Activated CD4-positive, alpha-beta T cell treated with anti-CD3 and anti-CD28 coated beads, Interleukin-2, amount 50 U/mL, for 4 hours (primary cell): ENCODE results near the gene CWC27.
"Not testable (repeated sequence)": the region's sequence is repeated elsewhere in the genome, so short reads cannot be mapped to it uniquely, and the experiment has no call there.

Experiments
- DNase-seq, 2 experiments: peaks; one replicate each; pipeline ENCODE4 v3.0.0-alpha.2; 2020

The CWC27 gene

DNA sequence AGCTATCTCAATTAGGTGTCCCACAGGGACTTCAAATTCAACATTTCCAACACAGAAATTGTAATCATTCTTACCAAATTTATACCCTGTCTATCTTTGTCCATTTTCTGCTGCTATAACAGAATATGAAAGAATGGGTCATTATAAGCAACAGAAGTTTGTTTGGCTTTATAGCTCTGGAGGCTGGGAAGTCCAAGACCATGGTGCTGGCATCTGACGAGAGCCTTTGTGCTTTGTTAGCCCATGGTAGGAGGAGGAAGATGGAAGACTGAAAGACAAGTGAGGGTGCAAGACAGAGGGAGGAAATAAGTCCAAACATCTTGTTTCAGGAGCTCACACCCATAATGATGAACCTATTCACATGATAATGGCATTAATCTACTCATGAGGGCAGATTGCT lies 72.2 kb downstream of the CWC27 start:
- no peak for DNase-seq

GRCh38 chr5:64853777-64854176 lies 85.0 kb downstream of the CWC27 start:
- DNase-seq = no peak

DNA sequence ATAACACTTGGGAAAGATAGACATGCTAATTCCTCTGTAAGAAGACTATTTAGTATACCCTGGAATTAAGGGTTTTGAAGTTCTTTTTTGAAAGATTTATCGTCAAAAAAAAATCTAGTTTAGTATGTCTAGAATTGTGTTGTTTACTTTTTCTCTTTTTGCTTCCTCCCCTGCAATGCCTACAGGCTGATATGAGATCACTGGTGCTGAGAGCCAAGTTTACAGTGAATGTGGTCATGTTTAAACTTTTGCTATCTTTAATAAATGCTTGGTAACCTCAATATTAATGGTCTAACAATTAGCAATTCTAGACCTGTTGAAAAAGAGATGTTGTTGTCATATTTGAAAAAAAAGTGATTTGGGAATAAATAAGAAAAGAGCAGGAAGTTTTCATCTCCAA lies 86.1 kb downstream of the CWC27 start:
- DNase-seq = no peak

DNA sequence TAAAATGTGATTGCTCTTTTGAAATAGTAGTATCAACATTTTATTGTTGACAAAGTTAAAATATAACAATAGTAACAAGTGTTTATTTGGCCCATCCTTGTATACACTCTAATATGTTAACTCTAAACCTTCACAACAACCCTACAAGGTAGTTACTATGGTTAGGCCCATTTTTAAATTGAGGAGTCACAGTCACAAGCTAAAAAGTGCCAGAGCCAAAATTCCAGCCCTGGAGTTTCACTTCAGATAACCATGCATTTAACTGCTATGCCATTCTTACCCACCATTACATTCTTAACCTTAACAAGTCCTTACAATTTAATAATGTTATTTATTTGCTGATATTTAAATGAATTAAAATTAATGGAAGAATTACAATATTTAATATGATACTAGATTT lies 91.2 kb downstream of the CWC27 start:
- DNase-seq = no peak

DNA sequence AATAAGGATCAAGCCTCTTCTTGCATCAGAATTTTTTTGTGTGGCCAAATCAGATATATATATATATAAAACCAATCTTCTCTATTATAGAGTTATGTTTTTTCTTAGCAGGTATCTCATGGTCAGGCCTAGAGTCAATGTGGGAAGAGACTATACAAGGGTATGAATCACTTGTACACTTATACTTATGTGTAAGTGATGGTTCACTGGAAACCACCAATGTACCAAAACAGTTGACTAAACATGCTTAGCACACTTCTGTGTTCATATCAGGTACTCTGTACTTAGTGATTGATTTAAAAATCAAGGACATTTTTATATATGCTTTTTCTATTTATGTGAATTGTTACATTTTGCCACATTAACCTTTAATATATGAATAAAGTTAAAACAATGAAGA lies 92.6 kb downstream of the CWC27 start:
- no peak for DNase-seq

DNA sequence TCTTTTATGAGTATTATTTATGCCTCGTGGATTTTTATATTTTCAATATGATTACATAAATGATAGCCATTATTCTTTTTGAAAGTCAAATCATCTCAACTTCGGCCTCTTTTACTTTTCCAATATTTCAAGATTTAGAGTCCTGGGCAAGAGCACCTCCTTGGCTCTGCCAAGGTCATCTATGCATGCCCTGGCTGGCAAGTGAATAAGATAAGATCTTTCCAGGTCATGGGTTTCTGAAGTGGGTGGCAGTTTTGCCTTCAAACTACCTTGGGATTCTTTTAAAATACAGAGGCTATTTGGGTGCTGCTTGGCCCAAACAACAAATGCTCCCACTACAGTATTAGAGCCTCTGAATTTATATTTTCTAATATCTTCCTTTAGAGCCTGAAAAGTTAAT lies 95.4 kb downstream of the CWC27 start:
- DNase-seq = no peak

DNA sequence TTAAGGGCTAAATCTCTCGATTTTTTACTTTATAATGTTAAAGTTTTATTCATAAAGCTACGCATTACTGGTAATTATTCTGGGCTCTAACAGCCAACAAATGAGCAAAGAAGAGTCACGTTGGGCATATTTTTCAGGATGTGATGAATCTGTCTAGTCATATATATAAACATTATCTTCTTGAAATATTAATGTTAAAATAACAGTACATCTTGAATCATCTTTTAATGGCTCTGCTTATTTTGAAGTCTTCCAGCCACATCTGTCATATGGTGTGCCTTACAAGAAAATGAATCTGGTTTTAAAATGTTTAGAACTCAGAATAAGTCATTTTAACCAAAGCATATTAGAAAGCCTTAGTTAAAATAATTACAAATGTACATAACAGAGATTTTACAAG lies 96.9 kb downstream of the CWC27 start:
- DNase-seq = no peak

DNA sequence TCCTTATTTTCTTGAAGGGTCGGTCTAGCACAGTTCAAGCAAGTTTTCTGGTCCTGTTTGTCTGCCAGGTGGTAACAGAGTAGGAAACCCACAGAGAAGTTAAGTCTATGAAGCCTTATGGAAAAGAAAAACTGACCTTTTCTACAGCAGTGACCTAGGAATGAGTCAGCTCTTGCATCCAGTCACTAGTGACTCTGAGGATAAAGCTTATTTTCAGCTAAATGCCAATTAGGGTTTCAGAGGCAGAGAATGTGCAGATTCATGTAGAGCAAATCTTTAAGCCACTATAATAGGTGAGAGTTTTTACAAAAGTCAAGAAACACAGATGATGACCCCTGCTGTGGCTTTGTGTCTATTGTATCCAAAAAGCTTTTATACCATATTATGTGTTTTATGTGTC lies 100.7 kb downstream of the CWC27 start:
- DNase-seq = no peak

- no peak for DNase-seq
Measured at GRCh38 chr5:64872044-64872443, 103.3 kb downstream of the CWC27 start.

DNA sequence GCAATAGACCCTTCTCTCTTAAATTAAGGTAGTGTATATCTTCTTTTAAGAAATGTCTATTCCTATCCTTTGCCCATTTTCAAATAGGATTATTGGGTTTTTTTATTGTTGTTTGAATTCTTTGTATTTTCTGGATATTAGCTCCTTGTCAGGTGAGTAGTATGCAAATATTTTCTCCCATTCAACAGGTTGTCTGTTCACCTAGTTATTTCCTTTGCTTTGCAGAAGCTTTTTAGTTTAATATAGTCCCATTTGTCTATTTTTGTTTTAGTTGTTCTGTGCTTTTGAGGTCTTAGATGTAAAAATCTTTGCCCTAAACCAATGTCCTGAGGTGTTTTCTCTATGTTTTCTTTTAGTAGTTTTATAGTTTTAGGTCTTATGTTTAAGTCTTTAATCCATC lies 104.7 kb downstream of the CWC27 start:
- no peak for DNase-seq

GRCh38 chr5:64874753-64875152 lies 106.0 kb downstream of the CWC27 start:
- DNase-seq = no peak

DNA sequence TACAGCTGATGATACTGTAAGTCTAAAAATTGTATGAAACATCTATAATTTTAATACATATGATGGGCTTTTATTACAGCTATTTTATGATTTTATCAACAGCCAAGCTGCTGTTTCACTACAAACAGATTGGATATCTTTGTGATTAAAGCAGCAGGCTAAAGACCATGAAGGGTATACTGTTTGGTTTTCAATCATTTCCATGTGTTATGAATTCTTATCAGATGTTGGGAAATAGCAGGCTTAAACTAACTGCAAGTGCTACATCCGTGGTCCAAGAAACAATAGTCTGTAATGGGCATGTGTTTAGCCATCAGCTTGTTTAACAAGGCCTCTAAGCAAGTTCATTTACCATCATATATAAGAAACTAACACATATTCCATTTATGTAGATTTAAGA lies 107.5 kb downstream of the CWC27 start:
- no peak for DNase-seq

- DNase-seq = no peak
Measured at GRCh38 chr5:64880821-64881220, 112.1 kb downstream of the CWC27 start.

GRCh38 chr5:64883912-64884311 lies 115.2 kb downstream of the CWC27 start:
- no peak for DNase-seq

GRCh38 chr5:64884541-64884940 lies 115.8 kb downstream of the CWC27 start:
- no peak for DNase-seq

DNA sequence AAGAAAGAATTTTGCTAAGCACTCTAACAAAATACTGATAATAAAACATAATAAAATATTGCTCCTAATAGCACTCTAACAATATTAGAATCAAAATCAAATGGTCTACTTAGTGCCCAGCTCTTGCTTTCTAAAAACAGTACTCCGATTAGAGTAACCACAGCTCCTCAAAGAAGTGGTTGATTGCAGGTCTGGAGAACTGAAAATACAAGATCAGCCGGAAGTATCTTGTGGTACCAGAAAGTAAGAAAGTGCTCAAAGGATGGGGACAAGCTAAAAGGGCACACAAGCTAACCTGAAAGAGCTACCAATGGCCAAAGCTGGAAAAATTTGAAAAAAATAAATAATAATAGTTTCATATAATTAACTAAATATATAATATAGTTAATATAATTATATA lies 119.2 kb downstream of the CWC27 start:
- no peak for DNase-seq

GRCh38 chr5:64895748-64896147 lies 127.0 kb downstream of the CWC27 start:
- no peak for DNase-seq

GRCh38 chr5:64899838-64900237 lies 131.1 kb downstream of the CWC27 start:
- no peak for DNase-seq

- no peak for DNase-seq
Measured at GRCh38 chr5:64900618-64901017, 131.9 kb downstream of the CWC27 start.

- DNase-seq = not testable (repeated sequence)
Measured at GRCh38 chr5:64907399-64907798, 138.7 kb downstream of the CWC27 start.

DNA sequence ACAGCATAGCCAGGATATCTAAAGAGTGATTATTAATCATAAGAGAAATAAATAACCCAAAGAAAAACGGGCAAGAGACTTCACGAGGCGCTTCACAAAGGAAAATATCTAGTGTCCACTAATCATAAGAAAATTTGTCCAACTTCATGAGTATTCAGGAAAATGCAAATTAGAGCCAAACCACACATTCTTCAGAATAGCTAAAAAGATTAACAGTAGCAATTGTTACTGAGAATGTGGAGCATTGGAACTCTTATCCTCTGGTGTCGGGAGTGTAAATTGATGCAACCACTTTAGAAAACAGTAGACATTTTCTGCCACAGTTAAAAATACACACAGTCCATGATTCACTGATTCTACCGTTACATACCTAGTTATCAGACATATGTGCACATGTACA lies 145.7 kb downstream of the CWC27 start:
- DNase-seq = no peak

DNA sequence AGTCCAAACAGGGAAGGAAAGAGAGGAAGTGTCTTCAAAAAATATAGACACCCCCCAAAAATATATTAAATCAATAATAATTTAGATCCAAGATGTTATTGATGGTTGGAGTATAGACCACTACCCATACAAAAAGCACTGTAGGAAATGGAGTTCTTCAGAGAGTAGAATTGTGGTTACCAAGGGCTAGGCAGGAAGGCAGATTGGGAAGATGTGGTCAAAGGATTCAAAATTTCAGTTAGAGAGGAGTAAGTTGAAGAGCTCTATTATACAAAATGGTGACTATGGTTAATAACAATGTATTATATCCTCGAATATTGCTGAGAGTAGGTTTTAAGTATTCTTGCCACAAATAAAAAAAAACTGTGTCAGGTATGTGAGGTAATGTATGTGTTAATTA lies 149.4 kb downstream of the CWC27 start:
- DNase-seq = no peak

- no peak for DNase-seq
Measured at GRCh38 chr5:64921386-64921785, 152.7 kb downstream of the CWC27 start.

DNA sequence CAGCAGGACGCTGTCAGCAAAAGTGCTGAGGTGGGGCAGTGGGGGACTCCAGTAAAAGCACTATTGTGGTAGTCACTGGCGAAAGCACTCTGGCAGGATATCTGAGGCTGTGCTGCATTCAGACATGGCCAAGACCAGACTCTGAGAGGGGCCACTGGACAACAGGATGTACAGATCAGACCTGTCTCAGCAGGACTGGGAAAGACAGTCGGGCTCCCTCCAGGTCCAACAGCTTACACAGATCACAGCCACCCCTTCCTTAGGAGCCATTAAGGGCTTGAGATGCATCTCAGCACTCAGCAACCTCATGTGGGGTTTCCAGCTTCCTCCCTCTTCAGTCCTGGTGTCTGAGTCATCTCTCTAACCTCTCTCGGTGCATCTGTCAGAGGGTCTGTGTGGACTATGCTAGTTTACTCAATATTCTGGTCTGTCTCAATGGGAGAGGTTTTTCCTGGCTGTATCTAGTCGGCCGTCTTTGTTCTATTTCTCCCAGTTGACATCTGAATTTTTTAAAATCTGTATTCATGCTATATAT lies 154.5 kb downstream of the CWC27 start:
- no peak for DNase-seq

DNA sequence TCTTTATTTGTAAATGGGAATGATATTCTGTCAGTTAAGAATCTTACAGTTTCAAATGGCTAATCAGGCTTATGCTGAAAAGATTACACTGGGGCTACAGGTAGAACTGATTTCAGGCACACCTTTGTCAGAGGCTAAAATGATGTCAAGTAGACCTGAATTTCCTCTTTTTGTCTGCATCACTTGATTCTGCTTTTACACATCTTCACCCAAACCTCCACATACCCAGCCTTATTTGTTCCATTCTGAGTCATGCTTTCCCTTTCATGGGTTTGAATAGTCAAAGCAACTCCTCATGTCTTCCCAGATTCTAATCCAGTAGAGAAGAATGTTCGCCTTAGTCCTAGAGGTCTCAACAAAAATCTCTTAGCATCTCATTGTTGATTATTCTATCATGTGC lies 156.4 kb downstream of the CWC27 start:
- no peak for DNase-seq

GRCh38 chr5:64929833-64930232 lies 161.1 kb downstream of the CWC27 start:
- DNase-seq = no peak
